GM12878 (cell line): ENCODE measurements around the gene AOPEP.

Source experiments
- CTCF ChIP-seq, 3 experiments: IDR thresholded peaks in 2 of 3; conservative IDR thresholded peaks in 1 of 3; 2 replicates each; pipeline ENCODE4 v1.5.1; 2011; ENCODE audit warnings: low read depth in 3 of 3, low read length in 3 of 3, mild to moderate bottlenecking in 3 of 3, control low read depth in 2 of 3, moderate library complexity in 2 of 3, inconsistent platforms in 1 of 3, mixed read lengths in 1 of 3; ENCODE audit not compliant: control insufficient read depth in 2 of 3, insufficient read depth in 1 of 3; ENCODE audit errors: extremely low read depth in 1 of 3
- HDAC2 ChIP-seq: fragments of 200-600 bp; sonication (generic); IDR thresholded peaks from 2 replicates; pipeline ENCODE4 v1.6.1; 2017
- MYC ChIP-seq: IDR thresholded peaks from 2 replicates; pipeline ENCODE4 v1.6.1; 2011; ENCODE audit warnings: mild to moderate bottlenecking, low read length, moderate library complexity, inconsistent platforms; ENCODE audit not compliant: insufficient read depth, insufficient replicate concordance, insufficient read length, severe bottlenecking
- POLR2A ChIP-seq: IDR thresholded peaks from 2 replicates; pipeline ENCODE4 v1.6.1; 2011; ENCODE audit warnings: low read depth, mild to moderate bottlenecking, low read length
- RCOR1 ChIP-seq: conservative IDR thresholded peaks from 2 replicates; pipeline ENCODE4 v1.6.1; 2012; ENCODE audit warnings: low read depth, low read length, improper control_type of control experiment

DNA sequence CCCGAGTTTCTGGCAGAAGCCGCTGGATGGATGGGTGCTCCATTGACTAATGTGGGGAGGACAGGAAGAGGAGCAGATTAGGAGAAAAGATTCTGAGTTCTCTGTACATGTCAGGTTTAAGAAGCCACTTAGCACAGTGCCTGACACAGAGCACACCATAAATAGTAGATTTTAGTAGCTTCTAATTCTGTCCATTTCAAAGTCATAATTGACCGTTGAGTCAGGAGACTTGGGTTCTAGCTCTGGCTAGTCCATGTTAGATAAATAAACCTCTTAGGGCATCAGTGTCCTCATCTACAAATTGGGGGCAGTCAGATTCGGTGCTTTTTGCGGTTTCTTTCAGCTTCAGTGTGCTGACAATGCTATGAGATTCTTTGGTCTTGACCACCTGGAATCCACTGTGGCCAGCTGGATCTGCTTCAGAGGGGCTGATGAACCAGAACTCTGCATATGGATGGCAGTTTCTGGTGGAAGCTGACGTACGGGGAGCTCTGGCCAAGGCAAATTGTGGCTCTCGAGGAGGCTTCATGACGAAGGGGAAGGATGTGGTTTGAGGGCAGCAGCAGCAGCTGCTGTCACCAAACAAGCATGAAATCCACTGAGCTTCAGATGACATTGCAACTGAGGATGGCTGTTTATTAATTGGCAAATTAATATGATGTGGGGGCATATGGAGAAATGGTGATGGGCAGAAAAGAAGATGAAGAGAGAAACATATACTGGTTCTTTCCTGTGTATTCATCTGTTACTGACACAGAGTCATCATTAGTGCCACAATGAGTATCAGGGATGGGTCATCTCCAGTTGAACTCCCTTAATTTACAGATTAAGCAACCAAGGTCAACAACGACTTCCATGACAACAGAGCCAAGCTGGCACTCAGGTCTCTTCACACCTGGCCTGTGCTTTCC is 134.4 kb downstream of the AOPEP start:
- no peak for TF ChIP-seq RCOR1
- TF ChIP-seq MYC: no peak
- peak; percentile 55; the same call in 1 of the 2 replicates for TF ChIP-seq POLR2A
- no peak for TF ChIP-seq CTCF (IDR thresholded peaks at IDR 0.05 in 2 of 3, conservative IDR thresholded peaks at IDR 0.05 in 1 of 3; ENCODE audit: control insufficient read depth in 2 of 3, extremely low read depth in 1 of 3, insufficient read depth in 1 of 3, low read depth in 3 of 3, low read length in 3 of 3)
- no peak for TF ChIP-seq HDAC2
